GM10248 (cell line): Measurements from ENCODE around the gene ATP13A4.

ENCODE experiments used
- CTCF ChIA-PET: fragments of 300-600 bp; sonication (Branson Sonifier 250); formaldehyde crosslinking; extraction: SDS; loops from one replicate; lab custom pipeline; 2021; ENCODE audit warnings: antibody characterized with exemption; lab: Yijun Ruan, JAX
- POLR2A ChIA-PET: fragments of 350-650 bp; sonication (Branson Sonifier 250); formaldehyde crosslinking; extraction: SDS; loops from one replicate; lab custom pipeline; 2020; ENCODE audit warnings: antibody characterized with exemption; lab: Yijun Ruan, JAX
- DNase-seq: peaks from one replicate; pipeline ENCODE4 v3.0.0; 2012; ENCODE audit errors: extremely low spot score
- TF ChIP-seq, protein P1 (sequence below): IDR thresholded peaks from 2 replicates; pipeline ENCODE4 v1.5.1; 2012; ENCODE audit warnings: mild to moderate bottlenecking, low read depth; ENCODE audit errors: extremely low read depth, missing control alignments, control extremely low read depth

Gene ATP13A4

DNA sequence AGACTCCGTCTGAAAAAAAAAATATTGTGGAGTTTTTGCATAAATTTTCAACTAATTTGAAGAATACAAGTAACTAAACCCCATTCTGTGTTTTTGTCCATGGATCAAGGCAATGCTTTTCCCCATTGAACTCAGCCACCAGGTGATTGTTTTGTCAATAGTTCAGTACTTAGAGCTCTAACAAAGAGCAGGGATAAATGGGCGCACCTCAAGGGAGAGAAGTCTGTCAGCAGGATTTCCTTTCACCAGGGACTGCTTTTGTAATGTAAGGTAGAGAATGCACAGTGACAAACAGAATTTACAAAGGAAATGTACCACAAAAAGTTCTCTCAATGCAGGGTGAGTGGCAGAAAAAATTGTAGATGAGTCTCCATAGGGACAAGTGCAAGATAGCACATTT, 165.4 kb downstream of the ATP13A4 start:
- DNase-seq = no peak
- ChIA-PET CTCF (interaction anchor here (1.3 kb wide), 1 partner anchor 11 kb away, joined by 3 read pairs; the partner anchor contains the start of gene ATP13A5), POLR2A (no interaction called here)
- TF ChIP-seq, protein P1, sequence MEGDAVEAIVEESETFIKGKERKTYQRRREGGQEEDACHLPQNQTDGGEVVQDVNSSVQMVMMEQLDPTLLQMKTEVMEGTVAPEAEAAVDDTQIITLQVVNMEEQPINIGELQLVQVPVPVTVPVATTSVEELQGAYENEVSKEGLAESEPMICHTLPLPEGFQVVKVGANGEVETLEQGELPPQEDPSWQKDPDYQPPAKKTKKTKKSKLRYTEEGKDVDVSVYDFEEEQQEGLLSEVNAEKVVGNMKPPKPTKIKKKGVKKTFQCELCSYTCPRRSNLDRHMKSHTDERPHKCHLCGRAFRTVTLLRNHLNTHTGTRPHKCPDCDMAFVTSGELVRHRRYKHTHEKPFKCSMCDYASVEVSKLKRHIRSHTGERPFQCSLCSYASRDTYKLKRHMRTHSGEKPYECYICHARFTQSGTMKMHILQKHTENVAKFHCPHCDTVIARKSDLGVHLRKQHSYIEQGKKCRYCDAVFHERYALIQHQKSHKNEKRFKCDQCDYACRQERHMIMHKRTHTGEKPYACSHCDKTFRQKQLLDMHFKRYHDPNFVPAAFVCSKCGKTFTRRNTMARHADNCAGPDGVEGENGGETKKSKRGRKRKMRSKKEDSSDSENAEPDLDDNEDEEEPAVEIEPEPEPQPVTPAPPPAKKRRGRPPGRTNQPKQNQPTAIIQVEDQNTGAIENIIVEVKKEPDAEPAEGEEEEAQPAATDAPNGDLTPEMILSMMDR = no peak

DNA sequence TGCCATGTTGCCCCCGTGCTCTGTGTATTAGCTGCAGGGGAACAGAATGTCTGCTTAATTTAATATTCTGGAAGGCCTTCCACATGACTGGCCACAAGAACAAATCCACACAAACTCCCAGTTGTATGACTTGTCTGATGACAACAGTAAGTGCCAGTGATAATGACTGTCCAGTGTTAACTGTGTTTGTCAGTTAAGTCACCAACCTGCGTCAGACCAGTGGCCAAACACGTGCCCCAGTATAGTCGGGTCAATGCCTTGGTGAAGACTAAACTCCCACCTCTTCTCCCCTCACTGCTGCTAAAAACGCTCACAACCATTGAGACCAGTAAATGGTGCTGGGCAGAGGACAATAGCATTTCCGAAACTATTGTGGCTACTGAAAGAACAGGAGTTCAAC, 166.3 kb downstream of the ATP13A4 start:
- TF ChIP-seq, protein P1 = no peak
- CTCF ChIA-PET = no interaction called here

DNA sequence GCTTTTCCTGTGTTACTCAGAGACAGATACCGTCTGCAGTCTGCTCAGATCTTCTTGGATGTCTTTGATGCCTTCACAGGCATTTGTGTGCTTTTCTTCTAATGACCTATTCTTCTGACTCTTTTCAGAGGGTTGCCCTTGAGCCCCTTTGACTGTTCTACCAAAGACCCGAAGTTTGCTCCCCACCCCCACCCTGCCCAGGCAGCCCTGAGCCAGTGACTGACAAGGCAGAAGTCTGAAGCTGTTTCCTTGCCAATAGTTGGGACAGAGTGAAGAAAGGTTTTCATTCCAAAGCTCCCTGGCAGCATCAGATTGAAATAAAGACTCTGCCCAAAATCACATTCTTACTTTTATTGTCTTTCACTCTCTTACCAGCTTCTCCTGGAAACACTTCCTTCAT, 167.1 kb downstream of the ATP13A4 start:
- no peak for DNase-seq
- TF ChIP-seq, protein P1 = no peak
- ChIA-PET POLR2A (no interaction called here), CTCF (no interaction called here)

More for the DNA sequence above, 166.3 kb downstream of the ATP13A4 start:
- POLR2A ChIA-PET = no interaction called here
- DNase-seq = no peak

DNA sequence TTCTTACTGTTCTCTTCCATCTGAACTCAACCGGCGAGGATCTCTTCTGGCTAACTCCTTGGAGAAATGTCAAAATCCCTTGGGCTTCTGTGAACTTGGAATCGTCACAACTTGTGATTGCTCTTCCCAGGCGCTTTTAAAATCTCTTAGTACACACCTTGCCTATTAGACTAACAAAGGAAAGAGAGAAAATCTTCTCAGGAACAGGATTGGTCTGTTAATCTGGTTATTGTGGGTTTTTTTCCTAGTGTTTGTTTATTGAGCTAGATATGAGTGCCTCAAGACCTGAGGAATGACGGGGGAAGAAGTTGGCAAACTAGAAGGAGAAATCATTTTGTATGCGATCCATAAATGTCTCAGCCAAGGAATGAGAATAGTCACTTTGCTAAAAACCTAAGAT, 176.0 kb downstream of the ATP13A4 start, which contains the start of gene ATP13A5:
Gene ATP13A5 (minus strand): TSS at position 48 of the 400 bp plus-strand sequence. CDS start 28 bp downstream, at position 20.
- CTCF ChIA-PET = interaction anchor here (0.9 kb wide), 1 partner anchor 11 kb away, joined by 3 read pairs; no protein-coding TSS in a partner anchor
- DNase-seq = no peak
- TF ChIP-seq, protein P1 = no peak

DNA sequence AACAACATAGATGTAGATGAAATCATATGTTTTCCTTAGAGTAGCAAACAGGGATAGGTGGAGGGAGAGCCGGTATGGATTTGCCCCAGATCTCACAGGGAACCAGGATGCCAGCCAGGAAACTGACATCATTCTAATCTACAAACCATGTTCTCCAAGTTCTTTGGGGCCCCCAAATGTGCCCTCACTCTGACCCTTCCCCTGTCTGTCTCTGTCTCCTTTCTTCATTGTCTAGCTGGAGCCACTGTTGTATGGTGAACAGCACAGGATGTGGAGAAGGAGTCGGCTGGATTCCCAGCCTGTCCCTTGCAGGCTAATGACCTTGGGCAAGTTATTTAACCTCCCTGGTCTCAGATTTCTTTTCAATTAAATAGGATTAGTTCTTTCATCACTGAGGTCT, 177.1 kb downstream of the ATP13A4 start:
- TF ChIP-seq, protein P1 = no peak
- ChIA-PET POLR2A (no interaction called here), CTCF (interaction anchor here (0.6 to 1.0 kb wide), 2 partner anchors 11 to 195 kb away, joined by 3 read pairs; no protein-coding TSS in a partner anchor)
- DNase-seq = no peak

More for the DNA sequence above, 176.0 kb downstream of the ATP13A4 start, which contains the start of gene ATP13A5:
- POLR2A ChIA-PET = no interaction called here

DNA sequence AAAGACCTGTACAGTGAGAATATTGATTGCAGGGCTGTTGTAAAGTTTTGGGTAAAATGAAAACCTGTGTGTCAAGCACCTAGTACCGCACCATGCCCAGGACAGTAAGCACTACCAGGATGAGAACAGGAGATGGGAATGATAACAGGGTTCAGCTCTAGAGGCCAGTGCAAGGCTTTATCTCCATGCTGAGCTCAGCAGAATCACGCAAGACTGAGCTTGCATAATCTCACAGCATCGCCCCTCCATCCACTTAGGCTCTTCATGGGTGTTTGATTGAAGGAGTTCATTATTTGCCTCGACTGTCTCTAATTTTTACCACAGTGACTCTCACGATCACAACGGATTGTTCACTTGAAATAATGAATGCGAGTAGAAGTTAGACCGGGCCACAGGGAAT, 179.1 kb downstream of the ATP13A4 start:
- DNase-seq = no peak
- TF ChIP-seq, protein P1 = no peak
- ChIA-PET POLR2A (no interaction called here), CTCF (interaction anchor here (0.7 to 1.0 kb wide), 3 partner anchors 9 to 18 kb away, joined by 3 read pairs; no protein-coding TSS in a partner anchor)

DNA sequence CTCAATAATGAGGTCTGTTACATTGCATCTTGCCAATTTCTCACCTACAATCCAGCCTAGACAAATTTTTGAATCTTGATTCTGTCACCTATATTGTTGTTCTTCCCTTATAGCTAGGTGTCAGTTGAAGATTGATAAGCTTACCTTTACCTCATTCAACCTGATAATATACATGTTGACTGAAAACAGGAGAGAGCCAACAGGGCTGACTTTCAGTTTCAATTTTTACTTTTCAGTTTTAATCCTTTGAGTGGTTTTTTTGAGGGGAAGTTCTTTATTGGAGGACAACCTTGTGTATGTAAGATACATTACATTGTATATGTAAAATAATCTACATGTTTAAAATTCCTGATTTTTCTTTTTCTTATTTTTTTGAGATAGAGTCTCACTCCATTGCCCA, 181.9 kb downstream of the ATP13A4 start:
- DNase-seq = no peak
- ChIA-PET POLR2A (no interaction called here), CTCF (interaction anchor here (1.4 to 2.4 kb wide), 2 partner anchors 10 to 13 kb away, joined by 3 to 8 read pairs; no protein-coding TSS in a partner anchor)
- TF ChIP-seq, protein P1 = no peak
